ENCODE measurements around the gene XCL1.

XCL1 gene

GRCh38 chr1:168607872-168608428, 31.5 kb downstream of the XCL1 start:
- no peak for DNase-seq

- DNase-seq, result no peak
Observed at GRCh38 chr1:168608796-168609715, 32.7 kb downstream of the XCL1 start.

GRCh38 chr1:168609741-168610510, 33.5 kb downstream of the XCL1 start:
- no peak for DNase-seq

GRCh38 chr1:168613038-168613451, 36.6 kb downstream of the XCL1 start:
- no peak for DNase-seq

GRCh38 chr1:168613691-168614231, 37.4 kb downstream of the XCL1 start:
- no peak for DNase-seq

GRCh38 chr1:168614235-168614634, 37.8 kb downstream of the XCL1 start:
- no peak for DNase-seq

- no peak for DNase-seq
Observed at GRCh38 chr1:168615965-168616364, 39.6 kb downstream of the XCL1 start.

- no peak for DNase-seq
Observed at GRCh38 chr1:168617974-168618750, 41.8 kb downstream of the XCL1 start.

GRCh38 chr1:168618886-168619285, 42.5 kb downstream of the XCL1 start:
- DNase-seq, result no peak

GRCh38 chr1:168621356-168621755, 45.0 kb downstream of the XCL1 start:
- no peak for DNase-seq

- DNase-seq, result no peak
Observed at GRCh38 chr1:168623003-168623828, 46.8 kb downstream of the XCL1 start.

GRCh38 chr1:168623831-168624230, 47.4 kb downstream of the XCL1 start:
- DNase-seq, result no peak

- DNase-seq, result no peak
Observed at GRCh38 chr1:168626326-168626725, 49.9 kb downstream of the XCL1 start.

GRCh38 chr1:168627370-168627769, 51.0 kb downstream of the XCL1 start:
- DNase-seq, result no peak

GRCh38 chr1:168628807-168629206, 52.4 kb downstream of the XCL1 start:
- DNase-seq, result peak; percentile 32

GRCh38 chr1:168629466-168629865, 53.1 kb downstream of the XCL1 start:
- no peak for DNase-seq
